HG02852 (cell line): ENCODE measurements around the gene ADAM8.
"Not testable (repeated sequence)": the region's sequence is repeated elsewhere in the genome, so short reads cannot be mapped to it uniquely, and the experiment has no call there.

Experiments used
- ATAC-seq: cut with Tn5 transposase; IDR thresholded peaks from one replicate; pipeline ENCODE4 v1.9.1; 2021; ENCODE audit warnings: mild to moderate bottlenecking, moderate library complexity; ENCODE audit not compliant: unreplicated experiment

ADAM8 gene

GRCh38 chr10:133276435-133277201 lies at the start of gene ADAM8:
Gene ADAM8, minus strand, starts transcription at chr10:133276868. Its CDS starts 51 bp downstream, at chr10:133276817.
- ATAC-seq, result peak; percentile 51

GRCh38 chr10:133326223-133326551 lies 49.5 kb upstream of the ADAM8 start:
- ATAC-seq, result no peak

- ATAC-seq, result no peak
These were observed 49.0 kb upstream of the ADAM8 start for GRCh38 chr10:133325440-133326222.

- no peak for ATAC-seq
These were observed 48.2 kb upstream of the ADAM8 start for GRCh38 chr10:133324857-133325260.

GRCh38 chr10:133324198-133324792 lies 47.6 kb upstream of the ADAM8 start:
- no peak for ATAC-seq

GRCh38 chr10:133322064-133322709 lies 45.5 kb upstream of the ADAM8 start:
- not testable (repeated sequence) for ATAC-seq

- not testable (repeated sequence) for ATAC-seq
These were observed 44.3 kb upstream of the ADAM8 start for GRCh38 chr10:133320852-133321422.

GRCh38 chr10:133318494-133319127 lies 41.9 kb upstream of the ADAM8 start:
- ATAC-seq, result peak; percentile 75

GRCh38 chr10:133316732-133317131 lies 40.1 kb upstream of the ADAM8 start:
- no peak for ATAC-seq

GRCh38 chr10:133316266-133316665 lies 39.6 kb upstream of the ADAM8 start:
- ATAC-seq, result no peak

- ATAC-seq, result no peak
These were observed 39.2 kb upstream of the ADAM8 start for GRCh38 chr10:133315847-133316246.

- no peak for ATAC-seq
These were observed 38.2 kb upstream of the ADAM8 start for GRCh38 chr10:133314911-133315310.

- no peak for ATAC-seq
These were observed 36.5 kb upstream of the ADAM8 start for GRCh38 chr10:133313192-133313591.

- no peak for ATAC-seq
These were observed 36.1 kb upstream of the ADAM8 start for GRCh38 chr10:133312769-133313145.

- ATAC-seq, result no peak
These were observed 35.5 kb upstream of the ADAM8 start for GRCh38 chr10:133312016-133312768.

- ATAC-seq, result no peak
These were observed 34.9 kb upstream of the ADAM8 start for GRCh38 chr10:133311570-133311969.

GRCh38 chr10:133310789-133311188 lies 34.1 kb upstream of the ADAM8 start:
- ATAC-seq, result no peak

- no peak for ATAC-seq
These were observed 33.7 kb upstream of the ADAM8 start for GRCh38 chr10:133310399-133310755.

- ATAC-seq, result no peak
These were observed 33.2 kb upstream of the ADAM8 start for GRCh38 chr10:133309720-133310398.
